ENCODE measurements around the gene NMT1.

- no peak for TF ChIP-seq POLR2AphosphoS5 (IDR thresholded peaks at IDR 0.05)
- no peak for TF ChIP-seq CTCF (IDR thresholded peaks at IDR 0.05)
- no peak for TF ChIP-seq EP300 (IDR thresholded peaks at IDR 0.05)
Observed at GRCh38 chr17:45022655-45023339, 38.3 kb upstream of the NMT1 start.

Data from suprapubic skin (tissue), 4 donors.